ENCODE measurements around the gene MYCBPAP.

The MYCBPAP gene

DNA sequence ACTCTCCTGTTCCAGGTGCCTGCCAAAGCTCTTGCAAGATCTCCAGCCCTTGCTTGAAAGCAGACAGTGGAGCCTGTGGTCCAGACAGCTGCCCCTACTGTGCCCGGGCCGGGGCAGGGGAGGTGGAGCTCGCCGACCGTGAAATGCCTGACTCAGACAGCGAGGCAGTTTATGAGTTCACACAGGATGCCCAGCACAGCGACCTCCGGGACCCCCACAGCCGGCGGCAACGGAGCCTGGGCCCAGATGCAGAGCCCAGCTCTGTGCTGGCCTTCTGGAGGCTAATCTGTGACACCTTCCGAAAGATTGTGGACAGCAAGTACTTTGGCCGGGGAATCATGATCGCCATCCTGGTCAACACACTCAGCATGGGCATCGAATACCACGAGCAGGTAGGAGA is 69.9 kb downstream of the MYCBPAP start:
- no peak for DNase-seq

DNA sequence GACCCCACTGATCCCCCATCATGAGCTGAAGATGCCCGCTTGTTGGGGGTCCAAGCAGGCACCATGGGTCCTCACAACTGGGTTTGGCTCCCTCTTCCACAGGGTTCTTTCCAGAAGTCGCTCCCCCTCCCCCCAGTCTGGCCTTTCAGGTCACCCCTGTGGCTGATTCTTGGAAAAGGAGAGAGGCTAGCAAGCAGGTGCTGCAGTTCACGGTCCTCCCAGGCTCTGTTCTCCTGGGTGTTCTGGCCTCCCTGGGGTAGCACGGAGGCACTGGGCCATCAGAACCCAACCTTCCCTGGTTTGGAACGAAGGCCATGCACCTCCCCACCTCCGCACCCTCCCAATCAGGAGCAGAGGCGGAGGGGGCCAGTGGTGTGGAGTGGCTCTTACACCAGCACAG is 71.2 kb downstream of the MYCBPAP start:
- DNase-seq: no peak

DNA sequence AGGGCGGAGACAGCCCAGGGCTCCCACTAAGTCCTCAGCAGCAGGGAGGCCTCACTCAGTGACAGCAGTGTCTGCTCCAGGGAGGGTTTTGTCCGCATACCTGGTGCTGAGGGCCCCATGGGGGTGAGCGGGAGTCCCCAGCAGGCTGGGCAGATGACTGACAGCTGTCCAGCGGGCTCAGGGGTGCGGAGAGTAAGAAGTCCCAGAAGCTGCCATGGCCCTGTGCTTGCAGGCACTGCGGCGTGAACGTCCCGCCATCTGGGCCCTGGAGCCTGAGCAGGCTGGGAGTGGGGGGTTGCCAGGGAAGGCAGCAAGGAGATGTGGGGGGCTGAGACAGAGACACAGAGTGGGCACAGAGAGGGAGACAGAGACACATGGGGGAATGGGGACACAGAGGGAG is 72.4 kb downstream of the MYCBPAP start:
- DNase-seq: no peak
